Activated CD4-positive, alpha-beta T cell treated with anti-CD3 and anti-CD28 coated beads for 24 hours (primary cell): ENCODE measurements around the gene SLC7A7.
"Not testable (repeated sequence)": the region's sequence is repeated elsewhere in the genome, so short reads cannot be mapped to it uniquely, and the experiment has no call there.

Experiments
- DNase-seq, 2 donors: peaks; one replicate each; pipeline ENCODE4 v3.0.0-alpha.2; 2020; ENCODE audit warnings: low read depth in 2 of 2

Gene SLC7A7

GRCh38 chr14:22843123-22843925, 28.1 kb upstream of the SLC7A7 start:
- no peak for DNase-seq

GRCh38 chr14:22842211-22843122, 27.2 kb upstream of the SLC7A7 start:
- no peak for DNase-seq

GRCh38 chr14:22841769-22842168, 26.5 kb upstream of the SLC7A7 start:
- DNase-seq = no peak

- DNase-seq = no peak
Measured at GRCh38 chr14:22841311-22841710, 26.1 kb upstream of the SLC7A7 start.

GRCh38 chr14:22839159-22839779, 24.0 kb upstream of the SLC7A7 start:
- DNase-seq = no peak

- DNase-seq = no peak
Measured at GRCh38 chr14:22838631-22839041, 23.4 kb upstream of the SLC7A7 start.

- no peak for DNase-seq
Measured at GRCh38 chr14:22837750-22838538, 22.7 kb upstream of the SLC7A7 start.

- no peak for DNase-seq
Measured at GRCh38 chr14:22837114-22837749, 22.0 kb upstream of the SLC7A7 start.

GRCh38 chr14:22836301-22837113, 21.3 kb upstream of the SLC7A7 start, which contains the start of gene MMP14:
TSS of gene MMP14 (plus strand) at chr14:22836585. CDS start at chr14:22836818, 233 bp downstream.
- DNase-seq = no peak

GRCh38 chr14:22835505-22835904, 20.3 kb upstream of the SLC7A7 start:
- no peak for DNase-seq

GRCh38 chr14:22830443-22831010, 15.3 kb upstream of the SLC7A7 start:
- no peak for DNase-seq

GRCh38 chr14:22829661-22830442, 14.6 kb upstream of the SLC7A7 start, which contains the start of gene MRPL52:
TSS of gene MRPL52 (plus strand) at chr14:22829887. CDS start at chr14:22829913, 26 bp downstream.
- peak; percentile 84 to 86 for DNase-seq

- DNase-seq = not testable (repeated sequence)
Measured at GRCh38 chr14:22829076-22829660, 13.9 kb upstream of the SLC7A7 start.

- no peak for DNase-seq
Measured at GRCh38 chr14:22824711-22825359, 9.6 kb upstream of the SLC7A7 start.

GRCh38 chr14:22822571-22823098, 7.4 kb upstream of the SLC7A7 start:
- DNase-seq = peak; percentile 47 to 61

- DNase-seq = no peak
Measured at GRCh38 chr14:22822016-22822570, 6.9 kb upstream of the SLC7A7 start.
